Neural cell (in vitro differentiated cells): ENCODE measurements around the gene ADGRF1. TPM values are rescaled to one million over a fixed set of nuclear protein-coding genes. Genes with fewer than 3 reads are reported as not detected.
"Not testable (repeated sequence)": the region's sequence is repeated elsewhere in the genome, so short reads cannot be mapped to it uniquely, and the experiment has no call there.

Experiments used
- H2AFZ ChIP-seq: fragments of 200-600, 300-800 bp; sonication (generic), shearing (Covaris generic); 2 replicates; pipeline ENCODE4 v1.6.0; 2014; ENCODE audit warnings: low read depth, mild to moderate bottlenecking, antibody characterized with exemption, low read length, moderate library complexity
- H3F3A ChIP-seq: fragments of 200-600 bp; shearing (Covaris generic); 2 replicates; pipeline ENCODE4 v1.6.1; 2016; ENCODE audit warnings: mild to moderate bottlenecking, moderate library complexity, mixed read lengths, antibody characterized with exemption, low read length; ENCODE audit not compliant: insufficient read depth, poor library complexity, severe bottlenecking
- H3K27ac ChIP-seq: fragments of 200-600, 300-800 bp; sonication (generic), shearing (Covaris generic); 2 replicates; pipeline ENCODE4 v1.5.1; 2014; ENCODE audit warnings: mild to moderate bottlenecking, low read length, moderate library complexity
- H3K27me3 ChIP-seq: fragments of 300-800, 200-600 bp; sonication (generic), shearing (Covaris generic); 2 replicates; pipeline ENCODE4 v1.6.0; 2014; ENCODE audit warnings: mild to moderate bottlenecking, low read depth, low read length, moderate library complexity; ENCODE audit not compliant: insufficient read depth
- H3K36me3 ChIP-seq: fragments of 300-800, 200-600 bp; sonication (generic), shearing (Covaris generic); 2 replicates; pipeline ENCODE4 v1.5.1; 2014; ENCODE audit warnings: mild to moderate bottlenecking, antibody characterized with exemption, low read length, moderate library complexity; ENCODE audit not compliant: insufficient read depth
- H3K4me2 ChIP-seq: fragments of 300-800, 200-600 bp; sonication (generic), shearing (Covaris generic); 2 replicates; pipeline ENCODE4 v1.6.0; 2014; ENCODE audit warnings: mild to moderate bottlenecking, low read length
- H3K4me3 ChIP-seq: fragments of 300-800, 200-600 bp; sonication (generic), shearing (Covaris generic); 2 replicates; pipeline ENCODE4 v1.5.1; 2014; ENCODE audit warnings: mild to moderate bottlenecking, low read length, moderate library complexity
- H3K79me2 ChIP-seq: fragments of 200-600 bp; shearing (Covaris generic); replicated peaks from 2 replicates; pipeline ENCODE4 v1.6.0; 2014; ENCODE audit warnings: mild to moderate bottlenecking, low read length, moderate library complexity; ENCODE audit not compliant: insufficient read depth
- H3K9ac ChIP-seq: fragments of 300-800, 200-600 bp; sonication (generic), shearing (Covaris generic); 2 replicates; pipeline ENCODE4 v1.6.1; 2016; ENCODE audit warnings: mild to moderate bottlenecking, low read length, mixed read lengths
- H3K9me2 ChIP-seq: fragments of 200-600 bp; shearing (Covaris generic); 2 replicates; pipeline ENCODE4 v1.6.1; 2016; ENCODE audit warnings: mild to moderate bottlenecking, low read length, mixed read lengths; ENCODE audit not compliant: insufficient read depth
- H3K9me3 ChIP-seq: fragments of 200-600, 300-800 bp; sonication (generic), shearing (Covaris generic); 2 replicates; pipeline ENCODE4 v1.6.1; 2016; ENCODE audit warnings: mild to moderate bottlenecking, mixed run types, low read length, moderate library complexity, mixed read lengths
- H4K20me1 ChIP-seq: fragments of 200-600 bp; shearing (Covaris generic); 2 replicates; pipeline ENCODE4 v1.6.1; 2016; ENCODE audit warnings: mild to moderate bottlenecking, mixed run types; ENCODE audit not compliant: insufficient read depth
- CTCF ChIP-seq: fragments of 450-650 bp; IDR thresholded peaks from 2 replicates; pipeline ENCODE4 v1.5.1; 2014; ENCODE audit warnings: antibody characterized with exemption, mild to moderate bottlenecking, moderate library complexity; ENCODE audit not compliant: poor library complexity, severe bottlenecking
- EP300 ChIP-seq: fragments of 450-650 bp; conservative IDR thresholded peaks from 2 replicates; pipeline ENCODE4 v1.6.1; 2014; ENCODE audit warnings: antibody characterized with exemption, mild to moderate bottlenecking, moderate library complexity; ENCODE audit not compliant: poor library complexity, severe bottlenecking
- EZH2 ChIP-seq: fragments of 200-600, 300-800 bp; shearing (Covaris generic), sonication (generic); IDR thresholded peaks from 2 replicates; pipeline ENCODE4 v1.6.1; 2014; ENCODE audit warnings: antibody characterized with exemption, low read length, borderline replicate concordance, mild to moderate bottlenecking; ENCODE audit not compliant: insufficient read depth, poor library complexity, severe bottlenecking
- MXI1 ChIP-seq: fragments of 450-650 bp; conservative IDR thresholded peaks from 2 replicates; pipeline ENCODE4 v1.6.1; 2014; ENCODE audit warnings: antibody characterized with exemption, mild to moderate bottlenecking; ENCODE audit not compliant: poor library complexity, severe bottlenecking
- POLR2AphosphoS5 ChIP-seq: IDR thresholded peaks from 2 replicates; pipeline ENCODE4 v1.6.1; 2012
- RAD21 ChIP-seq: fragments of 450-650 bp; conservative IDR thresholded peaks from 2 replicates; pipeline ENCODE4 v1.6.1; 2014; ENCODE audit warnings: antibody characterized with exemption, mild to moderate bottlenecking, moderate library complexity
- REST ChIP-seq: IDR thresholded peaks from 2 replicates; pipeline ENCODE4 v1.6.1; 2012; ENCODE audit warnings: borderline replicate concordance
- SMC3 ChIP-seq: fragments of 450-650 bp; conservative IDR thresholded peaks from 2 replicates; pipeline ENCODE4 v1.6.1; 2014; ENCODE audit warnings: antibody characterized with exemption, mild to moderate bottlenecking, moderate library complexity; ENCODE audit not compliant: poor library complexity
- TAF1 ChIP-seq: IDR thresholded peaks from 2 replicates; pipeline ENCODE4 v1.6.1; 2012; ENCODE audit warnings: low read depth
- polyA minus RNA-seq: library from RNA; depleted of rRNA, polyadenylated mRNA; stranded (reverse); fragments of >200 nt; gene quantifications from 2 replicates; pipeline ENCODE4 v1.2.3, GENCODE V29; 2014
- polyA plus RNA-seq: library from polyadenylated mRNA; depleted of rRNA; stranded (reverse); fragments of >200 nt; gene quantifications from 2 replicates; pipeline ENCODE4 v1.2.3, GENCODE V29; 2014

Gene ADGRF1
- polyA plus RNA-seq (not detected in 2 replicates), polyA minus RNA-seq (0.12 TPM in 1 of 2 replicates, not detected in the other)

GRCh38 chr6:47042275-47042791 lies at the start of gene ADGRF1:
TSS of gene ADGRF1 (minus strand) at chr6:47042332. CDS start at chr6:47029061, 13,271 bp downstream.
- no peaks in the 10 kb centered on the region for H3K9me2 ChIP-seq
- H3F3A ChIP-seq, result no peaks in the 10 kb centered on the region
- TF ChIP-seq EZH2 (no peak), RAD21 (no peak), POLR2AphosphoS5 (no peak), SMC3 (no peak), TAF1 (no peak), EP300 (no peak), REST (no peak), CTCF (no peak)
- no peak within 1 kb of the TSS for H3K9ac ChIP-seq
- H3K4me2 ChIP-seq, result no peak within 1 kb of the TSS
- no peaks in the 10 kb centered on the region for H4K20me1 ChIP-seq
- no peak within 1 kb of the TSS for H2AFZ ChIP-seq
- no peaks in the 10 kb centered on the region for H3K36me3 ChIP-seq
- no peak within 1 kb of the TSS for H3K4me3 ChIP-seq
- no peaks in the 10 kb centered on the region for H3K79me2 ChIP-seq
- no peak within 1 kb of the TSS for H3K27ac ChIP-seq
- no peaks in the 10 kb centered on the region for H3K9me3 ChIP-seq
- no peaks in the 10 kb centered on the region for H3K27me3 ChIP-seq

GRCh38 chr6:47090881-47091280 lies 48.7 kb upstream of the ADGRF1 start:
- H3F3A ChIP-seq, result no peaks in the 10 kb centered on the region
- no peak overlapping the region for H3K4me2 ChIP-seq
- no peaks in the 10 kb centered on the region for H3K9me2 ChIP-seq
- H3K27ac ChIP-seq, result no peak overlapping the region
- no peaks in the 10 kb centered on the region for H3K9me3 ChIP-seq
- no peak overlapping the region for H3K4me3 ChIP-seq
- no peak for TF ChIP-seq SMC3
- TF ChIP-seq EZH2, result no peak
- TF ChIP-seq REST, result no peak
- TF ChIP-seq POLR2AphosphoS5, result no peak
- TF ChIP-seq RAD21, result no peak
- TF ChIP-seq EP300, result no peak
- TF ChIP-seq MXI1, result no peak
- TF ChIP-seq TAF1, result no peak
- no peak for TF ChIP-seq CTCF
- no peaks in the 10 kb centered on the region for H3K27me3 ChIP-seq
- no peaks in the 10 kb centered on the region for H3K36me3 ChIP-seq
- no peaks in the 10 kb centered on the region for H3K79me2 ChIP-seq
- H4K20me1 ChIP-seq, result no peaks in the 10 kb centered on the region
- H3K9ac ChIP-seq, result no peak overlapping the region
- no peak overlapping the region for H2AFZ ChIP-seq

GRCh38 chr6:47089473-47089872 lies 47.3 kb upstream of the ADGRF1 start:
- not testable (repeated sequence) for H3F3A ChIP-seq, H2AFZ ChIP-seq, H3K79me2 ChIP-seq, H3K9me3 ChIP-seq, H3K27me3 ChIP-seq, H3K9ac ChIP-seq, H3K27ac ChIP-seq, H3K4me3 ChIP-seq, H3K4me2 ChIP-seq, H4K20me1 ChIP-seq, H3K9me2 ChIP-seq, H3K36me3 ChIP-seq
